NCI-H524 treated with DMSO at 0.1 percent for 48 hours (cell line): Measurements from ENCODE around the gene BCR.
"Not testable (repeated sequence)": the region's sequence is repeated elsewhere in the genome, so short reads cannot be mapped to it uniquely, and the experiment has no call there.

Source experiments
- DNase-seq: peaks from one replicate; lab custom pipeline; 2025; lab: John Stamatoyannopoulos, UW

BCR gene

DNA sequence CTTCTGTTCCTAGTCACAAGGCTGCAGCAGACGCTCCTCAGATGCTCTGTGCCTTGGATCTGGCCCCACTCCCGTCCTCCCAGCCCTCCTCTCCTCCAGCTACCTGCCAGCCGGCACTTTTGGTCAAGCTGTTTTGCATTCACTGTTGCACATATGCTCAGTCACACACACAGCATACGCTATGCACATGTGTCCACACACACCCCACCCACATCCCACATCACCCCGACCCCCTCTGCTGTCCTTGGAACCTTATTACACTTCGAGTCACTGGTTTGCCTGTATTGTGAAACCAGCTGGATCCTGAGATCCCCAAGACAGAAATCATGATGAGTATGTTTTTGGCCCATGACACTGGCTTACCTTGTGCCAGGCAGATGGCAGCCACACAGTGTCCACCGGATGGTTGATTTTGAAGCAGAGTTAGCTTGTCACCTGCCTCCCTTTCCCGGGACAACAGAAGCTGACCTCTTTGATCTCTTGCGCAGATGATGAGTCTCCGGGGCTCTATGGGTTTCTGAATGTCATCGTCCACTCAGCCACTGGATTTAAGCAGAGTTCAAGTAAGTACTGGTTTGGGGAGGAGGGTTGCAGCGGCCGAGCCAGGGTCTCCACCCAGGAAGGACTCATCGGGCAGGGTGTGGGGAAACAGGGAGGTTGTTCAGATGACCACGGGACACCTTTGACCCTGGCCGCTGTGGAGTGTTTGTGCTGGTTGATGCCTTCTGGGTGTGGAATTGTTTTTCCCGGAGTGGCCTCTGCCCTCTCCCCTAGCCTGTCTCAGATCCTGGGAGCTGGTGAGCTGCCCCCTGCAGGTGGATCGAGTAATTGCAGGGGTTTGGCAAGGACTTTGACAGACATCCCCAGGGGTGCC, 109.8 kb downstream of the BCR start:
- DNase-seq: peak; percentile 17

DNA sequence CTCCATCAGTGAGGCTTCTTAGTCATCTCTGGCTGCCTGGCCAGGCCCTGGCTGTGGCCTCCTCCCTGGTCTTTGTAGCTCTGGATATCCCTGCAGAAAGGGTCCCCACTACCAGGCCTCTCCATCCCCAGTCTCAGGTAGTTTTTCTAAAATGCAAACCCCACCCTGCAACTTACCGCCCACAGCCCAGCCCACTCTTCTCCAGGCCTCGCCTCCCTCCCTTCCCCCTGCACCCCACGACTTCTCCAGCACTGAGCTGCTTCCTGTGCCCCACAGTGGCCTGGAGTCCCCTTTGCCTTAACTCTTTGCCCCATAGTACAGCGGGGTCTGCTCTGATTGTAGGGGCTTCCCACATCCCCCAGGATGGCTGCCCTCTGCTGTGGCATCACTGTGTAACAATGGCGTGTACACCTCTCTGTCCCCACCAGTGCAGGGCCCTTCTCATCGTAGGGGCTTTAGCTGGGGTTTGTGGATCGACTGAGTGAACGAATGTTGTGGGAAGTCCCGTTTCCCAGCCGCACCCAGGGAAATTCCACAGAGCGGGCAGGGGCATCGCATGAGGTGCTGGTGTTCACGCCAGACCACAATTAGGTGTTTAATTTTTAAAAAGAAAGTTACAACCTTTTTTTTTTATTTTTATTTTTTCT, 111.6 kb downstream of the BCR start:
- no peak for DNase-seq

- no peak for DNase-seq
These were observed 112.4 kb downstream of the BCR start for GRCh38 chr22:23292453-23293350.

DNA sequence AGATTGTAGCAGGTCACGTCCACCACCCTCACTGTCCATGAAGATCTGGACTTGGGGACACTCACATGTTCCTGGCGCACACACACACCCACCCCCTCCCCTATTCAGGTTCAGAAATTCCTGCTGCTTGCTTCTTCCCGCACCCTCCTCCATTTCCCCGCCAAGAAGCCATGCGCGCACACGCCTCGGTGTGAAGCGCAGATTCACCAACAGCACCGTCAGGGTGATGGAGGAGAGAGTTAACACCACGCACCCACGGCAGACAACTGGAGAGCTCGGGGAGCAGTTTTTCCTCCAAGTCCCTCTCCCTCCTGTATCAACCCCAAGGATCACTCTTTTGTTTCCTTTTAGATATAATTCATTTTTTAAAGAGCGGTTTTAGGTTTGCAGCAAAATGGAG, 113.4 kb downstream of the BCR start:
- no peak for DNase-seq

GRCh38 chr22:23294221-23294620, 113.9 kb downstream of the BCR start:
- DNase-seq: no peak

DNA sequence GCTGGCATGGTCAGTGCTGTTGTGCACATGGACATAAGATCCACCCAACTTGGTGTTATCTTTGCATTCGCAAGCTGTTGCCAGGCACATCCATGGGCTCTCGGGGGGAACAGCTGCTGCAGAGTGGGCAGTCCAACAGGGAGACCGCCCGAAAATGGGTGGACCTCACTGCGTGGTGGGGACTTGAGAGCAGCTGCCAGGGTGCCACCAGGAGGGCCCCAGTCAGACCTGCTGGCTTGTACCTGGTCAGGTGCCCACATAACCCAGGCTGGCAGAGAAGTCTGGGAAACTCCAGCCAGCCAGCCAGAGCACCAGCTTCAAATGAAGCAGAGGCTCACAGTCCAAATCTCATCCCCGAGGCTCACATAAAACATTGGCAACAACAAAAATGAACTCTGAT, 120.2 kb downstream of the BCR start:
- DNase-seq: no peak

GRCh38 chr22:23301591-23301990, 121.3 kb downstream of the BCR start:
- no peak for DNase-seq

DNA sequence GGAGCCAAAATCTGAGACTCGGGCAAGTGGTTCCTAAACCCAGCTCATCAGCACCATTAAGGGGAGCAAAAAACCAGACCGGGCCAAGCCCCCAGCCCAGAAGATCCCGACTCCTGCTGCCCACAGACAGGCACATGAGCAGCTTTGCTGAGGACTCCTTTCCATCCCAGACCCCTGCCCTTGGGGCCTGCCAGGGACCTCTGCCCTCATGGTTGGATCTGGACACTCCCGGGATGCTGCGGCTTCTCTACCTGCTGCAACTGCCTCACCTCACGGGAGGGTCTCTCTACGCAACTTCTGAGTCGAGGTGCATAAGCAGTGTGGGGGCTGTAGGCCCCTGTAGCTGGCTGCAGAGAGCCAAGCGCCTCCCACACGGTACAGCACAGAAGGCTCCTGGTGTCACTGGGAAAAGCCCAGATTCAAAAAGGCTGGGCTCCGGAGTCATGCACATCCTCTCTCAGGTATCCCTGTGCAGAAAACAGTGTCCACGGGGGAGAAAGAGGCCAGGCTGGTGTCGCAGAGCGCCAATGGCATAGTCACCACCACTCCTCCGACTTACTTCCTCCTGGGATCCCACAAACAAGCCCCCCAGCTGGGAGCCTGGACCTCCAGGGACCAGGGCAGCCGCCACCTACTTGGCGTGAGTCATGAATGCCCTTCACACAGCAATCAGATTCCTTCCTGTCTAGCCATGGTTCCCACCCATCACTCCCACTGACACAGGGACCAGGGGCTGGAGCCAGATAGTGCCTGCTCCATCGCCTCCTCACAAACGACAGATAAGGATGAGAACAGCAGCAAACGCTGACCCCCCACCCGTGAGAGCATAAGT, 122.1 kb downstream of the BCR start:
- no peak for DNase-seq

DNA sequence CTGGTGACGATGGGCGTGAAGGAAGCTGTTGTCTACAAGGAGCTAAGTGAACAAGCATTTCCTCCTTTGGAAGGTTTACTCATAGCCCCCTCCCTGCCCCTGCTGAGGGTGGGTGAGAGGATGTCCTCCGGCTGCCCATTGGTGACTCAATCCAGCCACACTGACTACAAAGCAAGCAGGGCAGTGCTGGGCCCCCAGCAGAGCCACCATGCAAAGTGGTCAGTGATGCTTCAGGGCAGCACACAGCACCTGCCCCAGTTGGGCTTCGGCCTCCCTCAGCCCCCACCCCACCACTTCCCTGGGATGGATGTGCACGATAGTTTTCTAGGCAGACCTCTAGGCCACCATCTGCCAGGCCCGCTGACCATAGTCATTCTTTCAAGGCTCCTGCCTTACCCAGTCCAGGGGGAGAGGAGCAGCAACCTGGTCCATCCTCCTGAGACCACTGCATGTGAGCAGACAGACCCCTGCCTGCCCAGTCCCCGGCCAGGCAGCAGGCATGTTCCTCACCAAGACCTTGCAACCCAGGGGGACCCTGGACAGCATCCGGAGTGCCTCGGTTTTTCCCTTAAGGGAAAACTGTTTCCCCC, 125.1 kb downstream of the BCR start:
- no peak for DNase-seq

GRCh38 chr22:23305922-23306374, 125.6 kb downstream of the BCR start:
- DNase-seq: no peak

DNA sequence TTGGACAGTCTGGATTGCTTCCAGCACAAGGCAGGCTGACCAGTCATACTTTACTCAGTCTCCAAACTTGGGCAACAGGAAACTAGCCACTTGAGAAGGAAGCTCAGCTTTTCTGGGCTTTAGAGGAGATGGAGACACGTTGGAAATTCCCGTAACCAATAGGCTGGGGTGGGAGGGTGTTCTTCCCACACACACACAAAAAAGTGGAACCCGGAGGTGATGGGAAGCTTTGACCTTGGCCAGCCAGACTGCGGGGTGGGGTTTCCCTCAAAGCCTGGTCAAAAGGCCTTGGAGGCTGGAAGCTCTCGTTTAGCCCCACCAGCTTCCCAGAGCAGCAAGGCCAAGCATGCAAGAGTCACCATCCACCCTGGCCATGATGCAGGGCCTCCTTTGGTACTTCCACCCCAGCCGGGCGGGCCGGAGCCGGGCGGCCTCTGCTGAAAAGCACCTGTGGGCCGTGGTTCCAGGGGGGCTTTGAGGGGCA, 126.2 kb downstream of the BCR start:
- DNase-seq: no peak

- no peak for DNase-seq
These were observed 126.6 kb downstream of the BCR start for GRCh38 chr22:23306926-23307325.

GRCh38 chr22:23307511-23307910, 127.2 kb downstream of the BCR start:
- not testable (repeated sequence) for DNase-seq

DNA sequence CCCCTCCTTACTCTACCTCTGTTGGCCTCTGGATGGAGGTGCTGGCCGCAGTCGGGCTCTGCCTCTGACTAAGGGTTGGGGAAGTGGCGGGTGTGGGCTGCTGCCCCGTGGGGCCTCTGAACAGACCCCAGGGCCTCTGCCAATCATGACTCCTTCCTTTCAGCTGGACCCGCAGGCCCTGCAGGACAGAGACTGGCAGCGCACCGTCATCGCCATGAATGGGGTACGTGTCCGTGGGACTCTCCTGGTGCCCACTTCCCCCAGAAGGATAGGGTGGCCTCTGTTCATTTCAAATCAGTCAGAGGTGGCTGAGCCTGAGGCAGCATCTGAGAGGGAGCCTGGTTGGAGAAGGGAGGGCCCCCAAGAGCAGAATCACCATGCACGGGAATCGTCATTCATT, 129.0 kb downstream of the BCR start:
- not testable (repeated sequence) for DNase-seq

- not testable (repeated sequence) for DNase-seq
These were observed 130.3 kb downstream of the BCR start for GRCh38 chr22:23310443-23311097.

DNA sequence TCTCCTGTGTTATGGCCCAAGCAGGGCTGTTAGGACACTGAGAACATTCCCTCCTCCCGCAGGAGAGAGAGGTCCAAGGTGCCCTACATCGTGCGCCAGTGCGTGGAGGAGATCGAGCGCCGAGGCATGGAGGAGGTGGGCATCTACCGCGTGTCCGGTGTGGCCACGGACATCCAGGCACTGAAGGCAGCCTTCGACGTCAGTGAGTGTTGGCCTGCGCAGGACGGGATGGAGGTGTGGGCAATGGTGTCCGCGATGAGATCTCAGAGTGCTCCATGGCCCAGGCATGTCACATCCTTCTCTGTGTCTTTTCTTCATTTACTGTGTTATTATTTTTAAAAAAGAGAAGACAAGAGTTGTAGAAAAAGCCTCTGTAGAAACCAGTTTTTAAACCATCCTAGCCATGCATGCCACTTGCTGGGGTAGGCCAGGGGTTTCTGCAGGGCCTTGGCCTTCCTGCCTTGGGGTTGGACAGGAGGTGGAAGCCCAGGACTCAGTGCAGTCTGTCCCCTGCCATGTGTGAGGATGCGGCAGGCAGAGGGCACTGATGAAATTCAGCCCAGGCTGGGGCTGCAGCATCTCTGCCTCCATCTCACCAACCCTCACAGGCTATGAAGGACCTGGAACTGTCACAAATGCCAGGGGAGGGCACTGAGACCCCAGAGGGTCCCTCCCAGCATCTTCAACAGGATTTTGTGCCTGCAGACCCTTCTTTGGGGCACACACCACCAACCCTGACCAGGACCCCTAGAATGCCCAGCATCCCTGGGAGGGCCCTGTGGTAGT, 131.5 kb downstream of the BCR start:
- not testable (repeated sequence) for DNase-seq

DNA sequence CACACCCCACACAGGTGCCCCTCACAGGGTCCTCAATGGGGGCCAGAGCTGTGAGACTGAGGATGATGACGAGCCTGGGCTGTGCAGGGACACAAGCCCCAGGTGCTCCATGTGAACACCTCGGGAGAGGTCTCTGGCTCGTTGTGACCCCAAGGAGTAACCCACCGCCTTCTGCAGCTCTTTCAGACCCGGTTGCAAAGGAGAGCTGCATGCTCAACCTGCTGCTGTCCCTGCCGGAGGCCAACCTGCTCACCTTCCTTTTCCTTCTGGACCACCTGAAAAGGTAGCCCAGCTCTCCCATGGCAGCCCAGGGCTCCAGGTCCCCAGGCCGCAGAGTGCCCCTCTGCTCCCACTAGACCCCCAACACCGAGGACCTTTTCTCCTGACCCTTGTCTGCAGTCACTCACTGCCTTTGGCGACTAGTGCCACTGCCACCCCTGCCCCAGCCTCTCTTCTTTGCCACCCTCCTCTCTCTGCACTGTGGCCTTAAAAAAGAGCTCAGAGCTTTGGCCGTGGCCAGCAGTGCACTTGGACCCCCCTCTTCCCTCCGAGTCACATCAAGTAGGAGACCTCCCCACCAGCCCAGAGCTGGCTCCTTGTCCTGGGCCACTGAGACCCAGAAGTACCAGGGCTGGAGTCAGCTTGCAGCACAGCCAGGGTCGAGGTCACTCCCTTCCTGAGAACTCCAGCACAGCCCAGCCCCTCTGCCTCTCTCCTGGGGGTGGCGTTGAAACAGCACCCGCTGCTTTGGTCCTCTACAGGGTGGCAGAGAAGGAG, 133.7 kb downstream of the BCR start:
- no peak for DNase-seq

DNA sequence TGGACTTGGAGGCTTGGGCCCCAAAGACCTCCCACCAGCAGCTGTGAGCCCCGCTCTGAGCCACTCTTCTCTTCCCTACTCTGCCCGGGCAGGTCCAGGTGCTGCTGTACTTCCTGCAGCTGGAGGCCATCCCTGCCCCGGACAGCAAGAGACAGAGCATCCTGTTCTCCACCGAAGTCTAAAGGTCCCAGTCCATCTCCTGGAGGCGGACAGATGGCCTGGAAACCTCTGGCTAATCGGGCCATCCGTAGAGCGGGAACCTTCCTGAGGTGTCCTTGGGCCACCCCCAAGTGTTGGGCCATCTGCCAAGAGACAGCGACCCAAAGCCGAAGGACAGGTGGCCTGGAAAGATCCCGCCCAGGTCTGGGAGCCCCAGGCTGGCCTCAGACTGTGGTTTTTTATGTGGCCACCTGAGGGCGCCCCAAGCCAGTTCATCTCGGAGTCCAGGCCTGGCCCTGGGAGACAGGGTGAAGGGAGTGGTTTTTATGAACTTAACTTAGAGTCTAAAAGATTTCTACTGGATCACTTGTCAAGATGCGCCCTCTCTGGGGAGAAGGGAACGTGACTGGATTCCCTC, 135.1 kb downstream of the BCR start:
- DNase-seq: peak; percentile 14
